Liver (tissue), 3 donors: ENCODE results near the gene GGT6.

Experiments used
- EGR1 ChIP-seq, 2 donors: IDR thresholded peaks; 2 replicates each; pipeline ENCODE4 v1.6.1; 2016 to 2018; ENCODE audit warnings: antibody characterized with exemption in 2 of 2, low read depth in 2 of 2
- GABPA ChIP-seq, 2 donors: IDR thresholded peaks in 1 of 2; conservative IDR thresholded peaks in 1 of 2; 2 replicates each; pipeline ENCODE4 v1.6.1; 2016; ENCODE audit warnings: antibody characterized with exemption in 2 of 2, mild to moderate bottlenecking in 1 of 2, moderate library complexity in 1 of 2
- RAD21 ChIP-seq, 2 donors: IDR thresholded peaks; 2 replicates each; pipeline ENCODE4 v1.6.1; 2016; ENCODE audit warnings: antibody characterized with exemption in 2 of 2, mild to moderate bottlenecking in 2 of 2
- SP1 ChIP-seq: IDR thresholded peaks from 2 replicates; pipeline ENCODE4 v1.6.1; 2018; ENCODE audit warnings: antibody characterized with exemption, mild to moderate bottlenecking
- TF ChIP-seq, protein P1 (sequence below): fragments of 150-350 bp; IDR thresholded peaks from 2 replicates; pipeline ENCODE4 v1.5.1; 2017; ENCODE audit warnings: improper control_type of control experiment, low read depth, low read length; ENCODE audit not compliant: missing input control
- donor health status: healthy.
- donor health status: healthy.

DNA sequence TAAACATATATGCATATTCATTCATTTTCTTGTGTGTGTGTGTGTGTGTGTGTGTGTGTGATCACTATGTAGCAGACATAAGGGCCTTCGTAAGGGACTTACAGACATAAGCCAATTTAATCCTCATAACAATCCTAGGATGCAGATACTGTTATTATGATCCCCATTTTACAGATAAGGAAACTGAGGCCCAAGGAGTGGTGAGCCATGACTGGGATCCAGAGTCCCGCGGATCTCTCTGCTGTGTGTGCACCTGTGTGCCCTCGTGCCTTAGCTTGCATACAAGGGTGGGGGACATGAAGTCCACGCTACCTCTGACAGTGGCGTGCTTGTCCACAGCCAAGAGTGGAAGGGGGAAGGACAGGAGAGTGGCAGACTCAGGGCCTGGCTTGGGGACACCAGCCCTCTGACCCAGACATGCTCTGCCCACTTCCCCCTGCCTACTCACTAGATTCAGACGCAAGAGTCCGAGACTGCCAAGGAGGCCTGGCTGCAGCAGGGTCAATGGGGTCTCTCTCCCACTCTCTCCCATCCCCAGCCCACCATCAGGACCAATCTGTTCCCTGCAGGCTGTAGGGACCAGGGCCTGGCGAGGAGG is 14.2 kb upstream of the GGT6 start:
- no peak for TF ChIP-seq EGR1 (IDR thresholded peaks at IDR 0.05; ENCODE audit: low read depth in 2 of 2)
- TF ChIP-seq, protein P1, sequence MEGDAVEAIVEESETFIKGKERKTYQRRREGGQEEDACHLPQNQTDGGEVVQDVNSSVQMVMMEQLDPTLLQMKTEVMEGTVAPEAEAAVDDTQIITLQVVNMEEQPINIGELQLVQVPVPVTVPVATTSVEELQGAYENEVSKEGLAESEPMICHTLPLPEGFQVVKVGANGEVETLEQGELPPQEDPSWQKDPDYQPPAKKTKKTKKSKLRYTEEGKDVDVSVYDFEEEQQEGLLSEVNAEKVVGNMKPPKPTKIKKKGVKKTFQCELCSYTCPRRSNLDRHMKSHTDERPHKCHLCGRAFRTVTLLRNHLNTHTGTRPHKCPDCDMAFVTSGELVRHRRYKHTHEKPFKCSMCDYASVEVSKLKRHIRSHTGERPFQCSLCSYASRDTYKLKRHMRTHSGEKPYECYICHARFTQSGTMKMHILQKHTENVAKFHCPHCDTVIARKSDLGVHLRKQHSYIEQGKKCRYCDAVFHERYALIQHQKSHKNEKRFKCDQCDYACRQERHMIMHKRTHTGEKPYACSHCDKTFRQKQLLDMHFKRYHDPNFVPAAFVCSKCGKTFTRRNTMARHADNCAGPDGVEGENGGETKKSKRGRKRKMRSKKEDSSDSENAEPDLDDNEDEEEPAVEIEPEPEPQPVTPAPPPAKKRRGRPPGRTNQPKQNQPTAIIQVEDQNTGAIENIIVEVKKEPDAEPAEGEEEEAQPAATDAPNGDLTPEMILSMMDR, result no peak
- TF ChIP-seq SP1, result no peak
- TF ChIP-seq GABPA (IDR thresholded peaks at IDR 0.05 in 1 of 2, conservative IDR thresholded peaks at IDR 0.05 in 1 of 2), result no peak
- TF ChIP-seq RAD21 (IDR thresholded peaks at IDR 0.05), result no peak
